SK-N-SH (cell line): ENCODE measurements around the gene FADS3. TPM values are rescaled to one million over a fixed set of nuclear protein-coding genes. Genes with fewer than 3 reads are reported as not detected.

Experiments used
- CTCF ChIA-PET: fragments of 300-600, 350-600 bp; formaldehyde crosslinking; extraction: SDS; loops from one replicate; lab custom pipeline; 2021; lab: Yijun Ruan, JAX
- POLR2A ChIA-PET: fragments of 350-600 bp; sonication (Branson Sonifier 250); formaldehyde crosslinking; extraction: SDS; loops from one replicate; lab custom pipeline; 2020; ENCODE audit warnings: antibody characterized with exemption, inconsistent platforms; lab: Yijun Ruan, JAX
- DNase-seq: peaks from one replicate; pipeline ENCODE4 v3.0.0; 2012
- H2AFZ ChIP-seq: fragments of 200-600 bp; sonication (generic); 2 replicates; pipeline ENCODE4 v1.8.1; 2016; ENCODE audit warnings: antibody characterized with exemption, mild to moderate bottlenecking, low read depth
- H3F3A ChIP-seq: fragments of 200-600 bp; sonication (generic); replicated peaks from 2 replicates; pipeline ENCODE3; 2016; ENCODE audit warnings: antibody characterized with exemption, mild to moderate bottlenecking; ENCODE audit not compliant: insufficient read depth
- H3K27ac ChIP-seq, 2 experiments: fragments of 200-500 bp in 1 of 2; fragments of 200-600 bp in 1 of 2; sonication (Bioruptor generic) in 1 of 2; sonication (generic), shearing (Covaris generic) in 1 of 2; 2 replicates each; pipeline versions ENCODE4 v1.5.1 to v1.6.1; 2014 to 2016; ENCODE audit warnings: low read depth in 2 of 2, inconsistent platforms in 1 of 2, low read length in 1 of 2, mild to moderate bottlenecking in 1 of 2, mixed read lengths in 1 of 2
- H3K27me3 ChIP-seq: fragments of 200-600 bp; sonication (generic), shearing (Covaris generic); 2 replicates; pipeline ENCODE4 v1.6.1; 2016; ENCODE audit warnings: mixed run types; ENCODE audit not compliant: insufficient read depth
- H3K36me3 ChIP-seq, 2 experiments: fragments of 200-500 bp in 1 of 2; fragments of 200-600 bp in 1 of 2; sonication (Bioruptor generic) in 1 of 2; sonication (generic) in 1 of 2; replicated peaks in 1 of 2; 2 replicates each; pipeline versions ENCODE3 to v1.5.1; 2014 to 2016; ENCODE audit warnings: low read length in 1 of 2, mild to moderate bottlenecking in 1 of 2; ENCODE audit not compliant: insufficient read depth in 2 of 2, control insufficient read depth in 1 of 2
- H3K4me1 ChIP-seq, 2 experiments: fragments of 200-500 bp in 1 of 2; fragments of 200-600 bp in 1 of 2; sonication (Bioruptor generic) in 1 of 2; sonication (generic), shearing (Covaris generic) in 1 of 2; 2 replicates each; pipeline versions ENCODE4 v1.5.1 to v1.6.1; 2014 to 2016; ENCODE audit warnings: low read depth in 1 of 2, low read length in 1 of 2, mixed run types in 1 of 2; ENCODE audit not compliant: insufficient read depth in 2 of 2, control insufficient read depth in 1 of 2
- H3K4me2 ChIP-seq: fragments of 200-600 bp; sonication (generic), shearing (Covaris generic); 2 replicates; pipeline ENCODE4 v1.6.1; 2017; ENCODE audit warnings: mixed run types
- H3K4me3 ChIP-seq, 2 experiments: fragments of 200-500 bp in 1 of 2; fragments of 200-600 bp in 1 of 2; sonication (Bioruptor generic) in 1 of 2; sonication (generic), shearing (Covaris generic) in 1 of 2; 2 replicates each; pipeline versions ENCODE4 v1.5.1 to v1.8.1; 2014 to 2016; ENCODE audit warnings: low read depth in 2 of 2, inconsistent platforms in 1 of 2, low read length in 1 of 2, mild to moderate bottlenecking in 1 of 2, mixed read lengths in 1 of 2, moderate library complexity in 1 of 2
- H3K79me2 ChIP-seq: fragments of 200-600 bp; sonication (generic); 2 replicates; pipeline ENCODE4 v1.8.1; 2017; ENCODE audit warnings: mild to moderate bottlenecking; ENCODE audit not compliant: insufficient read depth
- H3K9ac ChIP-seq: fragments of 200-600 bp; sonication (generic); 2 replicates; pipeline ENCODE4 v1.6.1; 2017; ENCODE audit warnings: mixed run types
- H3K9me2 ChIP-seq: fragments of 200-600 bp; sonication (generic); 2 replicates; pipeline ENCODE4 v1.6.1; 2017; ENCODE audit warnings: mixed run types
- H3K9me3 ChIP-seq: fragments of 200-600 bp; sonication (generic); 2 replicates; pipeline ENCODE4 v1.6.1; 2017; ENCODE audit warnings: mixed run types, mild to moderate bottlenecking, moderate library complexity
- H4K20me1 ChIP-seq: fragments of 200-600 bp; sonication (generic); 2 replicates; pipeline ENCODE4 v1.6.1; 2017; ENCODE audit warnings: mild to moderate bottlenecking, mixed run types; ENCODE audit not compliant: insufficient read depth
- EZH2phosphoT487 ChIP-seq: fragments of 200-600 bp; sonication (generic); IDR thresholded peaks from 2 replicates; pipeline ENCODE4 v1.6.1; 2017; ENCODE audit warnings: low read depth, mixed run types, mild to moderate bottlenecking, antibody characterized with exemption, moderate library complexity, borderline replicate concordance
- GATA2 ChIP-seq: sonication (generic); formaldehyde crosslinking; IDR thresholded peaks from 2 replicates; pipeline ENCODE4 v1.5.0; 2020; ENCODE audit warnings: mild to moderate bottlenecking, missing genetic modification reagents
- JUND ChIP-seq: IDR thresholded peaks from 2 replicates; pipeline ENCODE4 v1.4.0; 2012
- MAX ChIP-seq: IDR thresholded peaks from 2 replicates; pipeline ENCODE4 v1.4.0; 2012; ENCODE audit warnings: low read depth
- RAD21 ChIP-seq: IDR thresholded peaks from 2 replicates; pipeline ENCODE4 v1.6.1; 2012; ENCODE audit warnings: mild to moderate bottlenecking, low read length
- RFX5 ChIP-seq: IDR thresholded peaks from 2 replicates; pipeline ENCODE4 v1.6.1; 2012; ENCODE audit warnings: mild to moderate bottlenecking, improper control_type of control experiment, low read length
- TAF1 ChIP-seq: IDR thresholded peaks from 2 replicates; pipeline ENCODE4 v1.6.1; 2012; ENCODE audit warnings: low read depth, mild to moderate bottlenecking, low read length, moderate library complexity, borderline replicate concordance
- TCF12 ChIP-seq: IDR thresholded peaks from 2 replicates; pipeline ENCODE4 v1.4.0; 2012
- TEAD4 ChIP-seq: IDR thresholded peaks from 2 replicates; pipeline ENCODE4 v1.4.0; 2012; ENCODE audit warnings: mild to moderate bottlenecking, borderline replicate concordance; ENCODE audit not compliant: insufficient read depth
- YY1 ChIP-seq: IDR thresholded peaks from 2 replicates; pipeline ENCODE4 v1.4.0; 2012; ENCODE audit warnings: low read depth, mild to moderate bottlenecking
- ZBTB33 ChIP-seq: IDR thresholded peaks from 2 replicates; pipeline ENCODE4 v1.4.0; 2012; ENCODE audit warnings: low read depth, borderline replicate concordance
- WGBS: methylation state at CpG from one replicate; pipeline ENCODE4 v1.1.6; 2017; ENCODE audit warnings: low lambda C conversion rate; 5-methylcytosine and 5-hydroxymethylcytosine counted together
- polyA plus RNA-seq, 3 experiments: library from polyadenylated mRNA; depleted of rRNA; stranded (reverse); fragments of >200 nt; gene quantifications; 2 replicates each; pipeline ENCODE4 v1.2.3, GENCODE V29; 2012

The FADS3 gene
- polyA plus RNA-seq, 1 of the 3 experiments (the other 2 are of a cell fraction) = 93.3 TPM

GRCh38 chr11:61895718-61896059 is 4.3 kb upstream of the FADS3 start:
- Histone ChIP-seq H3K27ac (no peak overlapping the region), H4K20me1 (no peaks in the 10 kb centered on the region), H3K9me2 (no peaks in the 10 kb centered on the region), H2AFZ (no peak overlapping the region), H3K36me3 (no peaks in the 10 kb centered on the region), H3K9ac (no peak overlapping the region), H3K4me2 (no peak overlapping the region), H3K27me3 (no peaks in the 10 kb centered on the region), H3K9me3 (no peaks in the 10 kb centered on the region), H3K4me1 (peaks cover 0 to 3% of the 10 kb centered on the region in 2 experiments; a peak in 1 of 4 replicates), H3F3A (peaks cover 30% of the 10 kb centered on the region), H3K79me2 (0 out of 2 replicates have a peak, but pooled peaks cover 2% of the 10 kb centered on the region), H3K4me3 (no peak overlapping the region)
- WGBS = 78% methylated on average over 3 of the region's 4 CpGs
- ChIA-PET POLR2A (interaction anchor here (1.4 kb wide), 1 partner anchor 52 kb away, joined by 5 read pairs; no protein-coding TSS in a partner anchor), CTCF (interaction anchor here (0.6 to 12.1 kb wide), 10 partner anchors 9 to 212 kb away, joined by 4 to 543 read pairs (median 74); partner anchors contain the start of genes BEST1 and RAB3IL1)
- DNase-seq = no peak
- TF ChIP-seq RAD21 = no peak
- no peak for TF ChIP-seq RFX5
- no peak for TF ChIP-seq MAX
- TF ChIP-seq TAF1 = no peak
- TF ChIP-seq TCF12 = no peak
- TF ChIP-seq TEAD4 = no peak
- no peak for TF ChIP-seq EZH2phosphoT487
- no peak for TF ChIP-seq JUND
- no peak for TF ChIP-seq ZBTB33
- TF ChIP-seq YY1 = no peak

- H3F3A ChIP-seq = peaks cover 30% of the 10 kb centered on the region
- H3K9me3 ChIP-seq = no peaks in the 10 kb centered on the region
- H3K9me2 ChIP-seq = no peaks in the 10 kb centered on the region
- no peak overlapping the region for H3K27ac ChIP-seq
- H4K20me1 ChIP-seq = no peaks in the 10 kb centered on the region
- no peaks in the 10 kb centered on the region for H3K27me3 ChIP-seq
- H3K4me1 ChIP-seq = peaks cover 0 to 8% of the 10 kb centered on the region in 2 experiments; a peak in 1 of 4 replicates
- TF ChIP-seq RAD21 (no peak), GATA2 (CRISPR knock-in tag) (no peak)
- TF ChIP-seq, all 33 proteins: peak for 0
- Histone ChIP-seq H3K4me2 (no peak overlapping the region), H2AFZ (no peak overlapping the region), H3K79me2 (peaks cover 4% of the 10 kb centered on the region; the same call in 1 of the 2 replicates), H3K9ac (no peak overlapping the region), H3K4me3 (no peak overlapping the region), H3K36me3 (no peaks in the 10 kb centered on the region)
- POLR2A ChIA-PET = interaction anchor here (1.4 kb wide), 1 partner anchor 53 kb away, joined by 5 read pairs; no protein-coding TSS in a partner anchor
- CTCF ChIA-PET = interaction anchor here (0.6 to 12.1 kb wide), 7 partner anchors 9 to 213 kb away, joined by 4 to 543 read pairs (median 106); partner anchors contain the start of gene BEST1
- no peak for DNase-seq
- 88% methylated on average over 17 of the region's 17 CpGs for WGBS
Observed at GRCh38 chr11:61895046-61895717, 3.8 kb upstream of the FADS3 start.
